GF-D8 (cell line): ENCODE results near the gene ERVFRD-1.
"Not testable (repeated sequence)": the region's sequence is repeated elsewhere in the genome, so short reads cannot be mapped to it uniquely, and the experiment has no call there.

ENCODE experiments used
- DNase-seq: peaks from one replicate; lab custom pipeline; 2025; lab: John Stamatoyannopoulos, UW

The ERVFRD-1 gene

DNA sequence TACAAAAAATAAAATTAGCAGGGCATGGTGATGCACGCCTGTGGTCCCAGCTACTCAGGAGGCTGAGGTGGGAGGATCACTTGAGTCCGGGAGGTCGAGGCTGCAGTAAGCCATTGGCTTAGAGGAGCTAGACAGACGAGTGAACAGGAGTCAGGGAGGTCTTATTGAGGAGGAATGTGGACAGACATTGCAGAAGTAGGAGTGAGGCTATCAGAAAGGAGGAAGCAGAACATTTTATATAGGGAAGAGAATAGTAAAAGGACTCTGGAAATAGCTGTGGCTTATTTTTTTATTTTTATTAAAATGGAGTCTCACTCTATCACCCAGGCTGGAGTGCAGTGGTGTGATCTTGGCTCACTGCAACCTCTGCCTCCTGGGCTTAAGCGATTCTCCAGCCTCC is 20.4 kb downstream of the ERVFRD-1 start:
- DNase-seq: not testable (repeated sequence)

DNA sequence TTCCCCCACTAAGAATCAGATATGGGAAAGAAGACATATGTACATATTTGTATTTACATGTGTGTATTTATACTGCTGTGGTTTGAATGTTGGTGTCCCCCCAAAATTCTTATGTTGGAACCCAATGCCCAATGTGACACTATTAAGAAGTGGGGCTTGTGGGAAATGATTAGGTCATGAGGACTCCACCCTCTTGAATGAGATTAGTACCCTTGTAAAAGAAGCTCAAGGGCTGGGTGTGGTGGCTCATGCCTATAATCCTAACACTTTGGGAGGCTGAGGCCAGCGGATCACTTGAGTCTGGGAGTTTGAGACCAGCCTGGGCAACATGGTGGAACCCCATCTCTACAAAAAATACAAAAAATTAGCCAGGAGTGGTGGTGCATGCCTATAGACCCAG is 21.8 kb downstream of the ERVFRD-1 start:
- DNase-seq: no peak

DNA sequence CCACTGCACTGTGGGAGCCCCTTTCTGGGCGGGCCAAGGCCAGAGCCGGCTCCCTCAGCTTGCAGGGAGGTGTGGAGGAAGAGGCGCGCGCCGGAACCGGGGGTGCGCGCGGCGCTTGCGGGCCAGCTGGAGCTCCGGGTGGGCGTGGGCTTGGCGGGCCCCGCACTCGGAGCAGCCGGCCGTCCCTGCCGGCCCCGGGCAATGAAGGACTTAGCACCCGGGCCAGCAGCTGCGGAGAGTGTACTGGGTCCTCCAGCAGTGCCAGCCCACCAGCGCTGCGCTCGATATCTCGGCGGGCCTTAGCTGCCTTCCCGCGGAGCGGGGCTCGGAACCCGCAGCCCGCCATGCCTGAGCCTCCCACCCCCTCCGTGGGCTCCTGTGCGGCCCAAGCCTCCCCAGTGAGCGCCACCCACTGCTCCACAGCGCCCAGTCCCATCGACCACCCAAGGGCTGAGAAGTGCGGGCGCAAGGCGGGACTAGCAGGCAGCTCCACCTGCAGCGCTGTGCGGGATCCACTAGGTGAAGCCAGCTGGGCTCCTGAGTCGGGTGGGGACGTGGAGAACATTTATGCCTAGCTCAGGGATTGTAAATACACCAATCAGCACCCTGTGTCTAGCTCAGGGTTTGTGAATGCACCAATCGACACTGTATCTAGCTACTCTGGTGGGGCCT is 24.2 kb downstream of the ERVFRD-1 start:
- not testable (repeated sequence) for DNase-seq

DNA sequence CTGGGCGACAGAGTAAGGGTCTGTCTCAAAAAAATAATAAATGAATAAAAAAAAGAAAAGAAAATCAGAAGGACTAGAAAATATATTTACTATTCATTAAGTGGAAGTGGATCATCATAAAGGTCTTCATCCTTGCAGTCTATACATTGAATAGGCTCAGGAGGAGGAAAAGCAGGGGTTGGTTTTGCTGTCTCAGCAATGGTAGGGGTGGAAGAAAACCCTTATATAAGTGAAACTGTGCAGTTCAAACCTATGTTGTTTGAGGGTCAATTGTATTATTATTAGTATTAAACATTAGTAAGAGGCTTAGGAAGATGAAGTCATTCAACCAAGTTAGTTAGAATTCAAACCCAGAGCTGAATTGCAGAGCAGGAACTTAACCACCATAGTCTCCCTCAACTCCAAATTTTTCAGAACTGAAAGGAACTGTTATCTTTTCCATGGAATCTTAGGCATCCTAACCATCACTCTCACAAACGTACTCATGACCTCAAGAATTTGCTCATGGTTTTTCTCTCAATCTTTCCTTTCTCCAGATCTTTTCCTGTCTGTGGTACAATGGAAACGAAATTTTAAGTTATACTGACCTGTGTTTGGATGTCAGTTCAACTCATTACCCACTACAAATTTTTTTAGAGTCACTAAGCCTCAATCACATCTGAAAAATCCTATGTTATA is 25.6 kb downstream of the ERVFRD-1 start:
- DNase-seq: no peak

DNA sequence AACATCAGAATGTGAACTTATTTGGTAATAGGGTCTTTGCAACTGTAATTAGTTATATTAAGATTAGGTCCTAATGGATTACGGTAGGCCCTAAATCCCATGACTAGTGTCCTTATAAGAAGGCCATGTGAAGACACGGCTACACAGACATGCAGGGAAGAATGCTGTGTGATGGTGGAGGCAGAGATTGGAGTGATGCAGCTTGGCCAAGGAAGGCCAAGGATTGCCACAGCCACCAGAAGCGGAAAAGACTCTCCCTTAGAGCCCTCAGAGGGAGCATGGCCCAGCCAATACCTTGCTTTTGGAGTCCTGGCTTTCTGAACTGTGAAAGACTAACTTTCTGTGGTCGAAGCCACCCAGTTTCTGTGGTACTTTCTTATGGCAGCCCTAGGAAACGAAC is 27.6 kb downstream of the ERVFRD-1 start:
- no peak for DNase-seq

DNA sequence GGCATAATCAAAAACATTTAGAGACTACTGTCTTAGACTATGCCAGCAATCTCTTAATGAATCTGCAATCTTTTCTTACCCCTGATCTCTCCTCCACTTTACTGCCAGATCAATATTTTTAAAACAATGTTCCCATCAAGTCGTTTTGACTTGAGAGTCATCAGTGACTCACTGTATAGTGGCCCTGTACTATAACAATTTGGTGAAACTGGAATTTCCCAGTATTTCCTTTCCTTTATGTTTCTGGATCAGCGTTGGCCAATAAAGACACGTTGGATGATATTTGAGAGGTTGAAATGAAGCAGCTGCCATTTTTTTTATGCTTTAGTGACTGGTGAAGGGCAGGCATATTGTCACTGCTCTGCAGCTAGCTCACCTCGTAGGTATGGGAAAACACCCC is 28.0 kb downstream of the ERVFRD-1 start:
- DNase-seq: no peak

DNA sequence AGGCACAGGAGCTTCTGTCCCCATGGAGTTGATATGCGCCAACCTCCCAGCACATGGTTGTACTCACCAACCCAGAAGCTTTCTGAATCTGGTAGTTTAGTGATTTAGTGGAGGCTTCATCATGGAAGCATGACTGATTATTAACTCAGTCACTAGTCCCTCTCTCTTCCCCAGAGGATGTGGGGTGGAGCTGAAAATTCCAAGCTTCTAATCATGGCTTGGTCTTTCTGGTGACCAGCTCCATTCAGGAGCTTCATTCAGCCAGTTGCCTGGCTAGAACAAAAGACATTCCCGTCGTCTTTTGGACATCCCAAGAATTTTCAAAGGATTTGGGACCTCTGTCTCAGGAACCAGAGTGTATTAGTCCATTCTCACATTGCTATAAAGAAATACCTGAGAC is 31.2 kb downstream of the ERVFRD-1 start:
- DNase-seq: no peak

DNA sequence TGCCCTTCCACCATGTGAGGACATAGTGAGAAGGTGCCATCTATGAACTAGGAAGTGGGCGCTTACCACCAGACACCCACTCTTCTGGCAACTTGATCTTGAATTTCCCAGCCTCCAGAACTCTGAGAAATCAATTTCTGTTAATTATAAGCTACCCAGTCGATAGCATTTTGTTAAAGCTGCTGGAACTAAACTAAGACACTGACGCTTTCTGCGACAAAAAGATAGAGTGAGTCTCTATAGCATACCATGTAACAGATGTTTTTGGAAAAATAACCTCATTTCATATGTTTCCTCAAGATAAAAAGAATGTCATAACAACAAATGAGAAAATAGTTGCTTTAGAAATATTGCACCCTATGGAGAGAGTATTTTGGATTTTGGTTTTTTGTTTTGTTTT is 33.3 kb downstream of the ERVFRD-1 start:
- DNase-seq: no peak

DNA sequence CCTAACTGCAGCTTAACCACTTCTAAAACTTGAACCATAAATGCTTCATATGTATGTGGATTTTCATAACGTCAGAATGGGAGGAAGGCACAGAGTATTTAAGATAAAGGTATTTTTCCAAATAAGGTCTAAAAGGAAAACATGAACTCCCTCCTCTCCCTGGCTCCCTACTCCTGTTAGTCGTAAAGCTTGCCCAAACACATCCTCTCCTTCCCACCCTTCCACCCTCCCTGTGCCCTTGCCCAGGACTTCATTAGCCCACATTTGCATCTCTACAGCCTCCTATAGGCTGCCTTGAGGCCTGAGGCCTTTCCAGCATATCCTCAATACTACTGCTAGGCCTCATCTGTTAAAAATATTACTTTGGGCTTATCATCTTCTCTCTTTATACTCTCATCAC is 35.0 kb downstream of the ERVFRD-1 start:
- DNase-seq: no peak

DNA sequence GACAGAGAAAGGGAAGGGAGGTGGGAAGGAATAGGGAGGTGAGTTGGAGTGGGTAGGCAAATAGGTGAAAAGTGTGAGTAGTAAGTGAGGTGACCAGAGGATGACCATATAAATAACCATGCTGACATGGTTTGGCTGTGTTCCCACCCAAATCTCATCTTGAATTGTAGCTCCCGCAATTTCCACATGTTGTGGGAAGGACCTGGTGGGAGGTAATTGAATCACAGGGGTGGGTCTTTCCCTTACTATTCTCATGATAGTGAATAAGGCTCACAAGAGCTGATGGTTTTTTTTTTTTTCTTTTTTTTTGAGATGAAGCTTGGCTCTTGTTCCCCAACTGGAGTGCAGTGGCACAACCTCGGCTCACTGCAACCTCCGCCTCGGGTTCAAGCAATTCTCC is 39.4 kb downstream of the ERVFRD-1 start:
- DNase-seq: no peak

DNA sequence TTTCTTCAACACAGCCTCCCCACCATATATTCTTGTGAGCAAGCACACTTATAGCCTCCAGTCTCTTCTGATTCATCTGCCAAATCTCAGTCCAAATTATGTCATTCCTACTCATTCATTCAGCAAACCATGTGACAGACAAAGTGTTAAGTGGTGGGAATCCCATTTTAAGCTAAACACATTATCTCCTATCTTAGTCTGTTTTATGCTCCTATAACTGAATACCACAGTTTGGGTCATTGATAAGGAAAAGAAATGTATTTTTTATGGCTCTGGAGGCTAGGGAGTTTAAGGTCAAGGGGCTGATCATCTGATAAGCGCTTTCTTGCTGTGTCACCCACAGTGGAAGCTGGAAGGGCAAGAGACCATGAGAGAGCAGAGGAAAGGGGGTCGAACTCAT is 41.8 kb downstream of the ERVFRD-1 start:
- DNase-seq: no peak

DNA sequence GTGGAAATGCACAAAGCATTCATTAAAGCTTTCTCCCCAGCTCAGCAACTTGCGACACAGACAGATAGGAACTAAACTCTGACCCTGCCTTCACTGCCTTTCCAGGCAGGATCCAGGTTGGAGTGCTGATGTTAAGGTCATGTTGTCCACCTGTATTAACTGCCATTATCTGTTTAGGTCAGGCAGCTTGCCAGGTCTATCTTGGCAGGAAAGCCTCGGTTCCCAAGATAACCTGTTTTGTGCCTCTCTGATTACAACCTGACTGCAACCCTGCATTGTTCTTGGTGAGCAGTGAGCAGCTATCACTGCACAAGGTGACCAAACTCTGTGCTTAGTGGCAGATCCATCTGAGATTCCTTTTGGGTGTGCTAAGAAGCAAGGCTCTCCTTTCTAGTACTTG is 44.2 kb downstream of the ERVFRD-1 start:
- DNase-seq: no peak

DNA sequence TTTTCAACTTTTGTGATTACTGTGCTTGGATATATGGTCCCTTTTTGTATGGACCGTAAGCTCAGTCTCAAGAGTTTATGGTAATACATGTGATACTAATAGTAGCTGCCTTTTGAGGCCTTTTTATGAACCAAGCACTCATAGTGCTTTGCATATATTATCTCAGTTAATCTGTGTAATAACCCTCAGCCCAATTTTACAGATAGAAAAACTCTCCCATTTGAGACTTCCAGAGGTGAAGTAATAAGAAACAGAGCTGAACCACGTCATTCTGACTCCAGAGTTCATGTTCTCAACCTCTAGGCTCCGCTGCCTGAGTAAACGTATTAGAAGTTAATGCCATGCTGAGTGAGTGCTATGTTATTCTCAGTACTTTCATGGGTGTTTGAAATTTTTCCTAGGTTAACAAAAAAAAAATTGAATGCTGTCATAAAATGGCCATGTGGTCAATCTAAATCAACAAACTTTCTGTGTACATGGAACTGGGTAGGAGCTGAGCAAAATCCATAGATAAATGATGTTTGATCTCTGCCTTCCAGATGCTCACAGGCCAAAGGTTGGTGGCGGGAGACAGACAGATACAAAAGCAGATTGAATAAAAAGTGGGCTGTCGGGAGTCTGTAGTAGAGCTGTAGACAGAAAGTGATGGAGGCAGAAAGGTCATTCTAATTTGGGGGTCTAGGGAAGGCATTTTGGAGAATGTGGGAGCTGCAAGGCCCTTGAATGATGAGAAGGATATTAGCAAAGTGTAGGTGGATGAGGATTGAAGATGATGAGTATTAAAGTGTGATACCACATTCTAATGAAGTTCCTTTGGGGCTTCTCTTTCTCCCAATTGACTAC is 44.8 kb downstream of the ERVFRD-1 start:
- DNase-seq: no peak

DNA sequence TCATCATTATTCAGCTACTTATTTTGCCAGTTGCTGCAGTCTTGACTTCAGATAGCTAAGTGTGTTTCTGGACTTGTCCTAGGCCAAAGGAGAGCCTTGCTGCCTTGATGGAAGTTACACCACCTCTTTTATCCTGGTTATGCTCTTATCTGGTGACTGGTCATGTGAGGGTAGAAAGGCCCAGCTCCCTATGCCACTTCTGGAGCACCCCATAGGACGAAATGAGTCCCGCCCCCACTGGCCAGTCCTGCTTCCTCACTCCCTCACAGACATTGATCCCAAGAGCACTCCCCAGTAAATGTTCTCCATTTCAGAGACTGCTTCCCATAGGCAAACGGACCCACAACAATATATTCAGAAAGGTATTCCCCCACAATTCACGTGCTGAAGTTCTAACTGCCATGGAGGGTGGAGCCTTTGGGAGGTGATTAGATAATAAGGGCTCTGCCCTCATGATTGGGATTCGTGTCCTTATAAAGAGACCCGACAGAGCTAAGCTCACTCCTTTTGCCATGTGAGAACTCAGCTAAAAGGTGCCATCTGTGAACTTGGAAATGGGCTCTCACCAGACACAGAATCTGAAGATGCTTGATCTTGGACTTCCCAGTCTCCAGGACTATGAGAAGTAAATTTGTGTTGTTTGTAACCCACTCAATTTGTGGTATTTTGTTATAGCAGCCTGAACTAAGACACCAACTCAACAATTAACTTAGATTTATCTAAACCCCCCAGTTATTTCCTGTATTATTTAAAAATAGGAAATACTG is 45.9 kb downstream of the ERVFRD-1 start:
- no peak for DNase-seq

DNA sequence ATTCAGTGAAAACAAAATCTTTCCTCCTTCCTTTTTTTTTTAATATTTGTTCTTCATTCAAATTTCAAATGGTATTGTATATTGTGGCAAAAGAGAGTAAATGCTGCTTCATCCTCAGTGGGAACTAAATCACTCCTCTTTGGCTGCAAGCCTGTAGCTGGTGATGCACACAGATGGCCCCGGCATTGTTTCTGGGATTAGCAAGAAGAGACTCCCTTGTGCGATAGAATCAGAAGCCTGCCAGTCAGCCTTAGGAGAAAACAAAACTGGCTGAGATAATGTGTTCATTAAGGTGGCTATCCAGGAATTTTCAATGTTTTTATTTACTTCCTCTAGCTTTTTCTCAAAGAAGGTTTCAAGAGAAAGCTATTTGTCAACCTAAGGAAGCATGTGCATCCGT is 46.7 kb downstream of the ERVFRD-1 start:
- no peak for DNase-seq

DNA sequence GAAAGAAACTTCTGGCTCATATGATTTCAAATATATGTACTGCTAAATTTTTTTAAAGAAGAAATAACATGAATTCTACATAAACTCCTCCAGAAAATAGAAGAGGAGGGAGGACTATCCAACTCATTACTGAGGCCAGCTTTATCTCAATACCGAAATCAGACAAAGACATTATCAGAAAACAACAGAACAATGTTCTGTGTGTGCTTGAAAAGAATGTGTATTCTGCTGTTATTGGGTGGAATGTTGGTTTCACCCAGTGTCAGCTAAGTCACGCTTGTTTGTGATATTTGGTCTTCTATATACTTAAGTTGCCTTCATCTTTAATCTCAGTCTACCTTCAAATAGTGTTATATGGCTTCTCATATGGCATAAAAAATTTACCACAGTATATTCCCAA is 48.8 kb downstream of the ERVFRD-1 start:
- DNase-seq: no peak

DNA sequence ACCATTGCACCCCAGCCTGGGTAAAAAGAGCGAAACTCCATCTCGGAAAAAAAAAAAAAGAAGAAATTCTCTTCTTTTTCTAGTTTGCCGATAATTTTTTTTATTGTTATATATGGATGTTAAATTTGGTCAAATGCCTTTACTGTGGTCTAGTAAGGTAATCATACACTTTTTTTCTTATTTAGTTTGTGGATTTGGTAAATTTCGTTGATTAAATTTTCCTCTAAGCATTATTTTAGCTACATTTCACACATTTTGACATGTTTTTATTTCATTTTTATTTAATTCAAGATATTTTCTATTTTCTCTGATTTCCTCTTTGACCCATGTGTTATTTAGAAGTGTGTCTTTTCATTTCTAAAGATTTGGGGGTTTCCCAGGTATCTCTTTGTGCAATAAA is 49.4 kb downstream of the ERVFRD-1 start:
- DNase-seq: no peak

DNA sequence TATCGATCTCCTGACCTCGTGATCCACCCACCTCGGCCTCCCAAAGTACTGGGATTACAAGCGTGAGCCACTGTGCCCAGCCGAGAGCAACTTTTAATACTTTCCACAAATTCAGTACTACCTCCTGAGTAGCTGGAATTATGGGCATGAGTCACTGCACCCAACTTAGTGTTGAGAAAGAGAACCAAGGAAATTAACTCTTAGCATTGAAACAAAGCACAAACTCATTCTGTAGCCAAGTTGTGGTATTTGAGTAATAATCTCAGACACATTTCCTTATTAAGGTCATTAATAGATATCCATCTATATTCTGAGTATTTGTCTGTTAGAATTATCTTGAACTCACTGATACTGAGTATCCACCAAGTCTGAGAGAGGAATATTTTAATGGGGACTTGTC is 53.1 kb downstream of the ERVFRD-1 start:
- DNase-seq: no peak

DNA sequence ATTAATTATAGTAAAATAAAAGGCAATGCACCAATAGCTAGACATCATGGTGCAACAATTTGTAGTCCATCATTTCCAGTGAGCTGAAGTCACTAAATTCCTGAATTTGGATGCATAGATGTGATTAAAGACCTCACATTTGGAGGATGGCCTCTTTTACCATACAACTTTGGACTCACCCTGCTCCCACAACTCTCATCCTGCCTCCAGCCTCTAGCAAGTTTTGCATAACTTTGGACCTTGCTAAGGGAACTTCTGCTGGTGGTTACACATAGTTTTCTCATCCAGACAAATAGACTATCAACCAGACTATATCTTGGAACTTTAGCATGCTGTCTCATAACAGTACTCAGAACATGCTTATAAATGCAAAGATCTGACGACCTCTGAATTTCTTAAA is 54.7 kb downstream of the ERVFRD-1 start:
- DNase-seq: no peak

DNA sequence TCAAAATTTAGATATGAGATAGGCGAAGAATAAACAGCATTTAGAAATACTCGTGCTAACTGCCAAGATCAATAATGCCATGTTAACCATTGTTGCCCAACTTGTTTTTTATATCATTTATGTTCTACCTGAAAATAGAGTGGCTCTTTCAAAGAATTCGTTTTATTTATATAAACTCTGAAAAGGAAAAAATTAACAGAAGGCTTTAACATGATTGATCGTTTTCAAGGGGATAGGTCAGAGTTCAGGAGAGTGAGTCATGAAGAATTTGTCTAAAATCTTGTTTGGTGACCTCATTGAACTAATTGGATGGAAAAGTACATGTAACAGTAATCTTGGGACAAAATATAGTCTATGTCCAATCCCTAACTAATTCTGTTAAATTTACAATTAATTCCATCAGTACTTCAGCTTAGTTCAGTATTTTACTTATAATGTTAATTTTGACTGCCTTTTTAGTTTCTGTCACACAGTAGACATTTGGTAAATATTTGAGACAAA is 56.3 kb downstream of the ERVFRD-1 start:
- DNase-seq: no peak

DNA sequence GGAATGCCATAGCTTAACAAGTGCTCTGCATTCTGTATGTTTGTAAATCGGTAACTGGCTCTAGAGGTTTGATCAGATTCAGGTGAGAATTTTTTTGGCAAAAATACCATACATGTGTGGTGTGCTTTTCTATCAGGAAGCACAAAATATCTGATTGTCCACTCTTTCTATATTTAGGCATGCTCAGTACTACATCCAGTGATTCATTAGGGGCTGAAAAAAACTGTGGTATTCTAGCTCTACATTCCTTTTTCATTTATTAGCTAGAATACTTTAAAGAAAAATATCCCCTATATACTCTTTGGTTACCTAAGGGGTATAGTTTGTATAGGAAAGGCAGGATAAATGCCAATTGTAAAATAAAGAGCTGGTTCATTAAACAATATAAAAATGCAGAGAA is 56.8 kb downstream of the ERVFRD-1 start:
- DNase-seq: no peak

DNA sequence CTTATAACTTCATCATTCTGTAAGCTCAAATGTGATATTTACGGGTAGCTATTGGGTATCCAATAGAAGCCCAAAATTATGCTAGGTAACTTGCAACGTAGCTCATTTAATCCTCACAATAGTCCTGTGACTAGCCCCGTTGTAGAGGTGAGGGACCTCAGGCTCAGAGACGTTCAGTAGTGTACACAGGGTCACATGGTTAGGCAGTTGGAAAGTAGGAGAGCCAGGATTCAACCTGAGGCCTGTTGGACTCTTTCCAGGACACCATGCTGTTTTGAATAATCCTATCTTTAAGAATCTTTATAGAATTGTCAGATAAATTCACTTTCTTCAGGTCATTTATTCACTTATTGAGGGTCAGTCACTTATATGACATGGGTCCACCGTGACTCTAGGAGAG is 58.2 kb downstream of the ERVFRD-1 start:
- no peak for DNase-seq
